Measurements from ENCODE around the gene TMEM209. TPM values are rescaled to one million over a fixed set of nuclear protein-coding genes. Genes with fewer than 3 reads are reported as not detected.

Gene TMEM209
- total RNA-seq, 2 donors from 2014 or later, result 11.9 to 21.5 TPM

GRCh38 chr7:130140551-130141160, 64.5 kb downstream of the TMEM209 start:
- Histone ChIP-seq H3K4me1 (replicated peaks) (peaks cover 4% of the 10 kb centered on the region), H3K4me3 (peak overlapping the region; percentile 46 to 53), H3K9me3 (no peaks in the 10 kb centered on the region), H3K36me3 (no peaks in the 10 kb centered on the region), H3K27me3 (replicated peaks; ENCODE audit: insufficient read depth) (no peaks in the 10 kb centered on the region), H3K27ac (peak overlapping the region; percentile 72 to 75)
- intact Hi-C loops (cut with DNase I), result no loop called here
- WGBS, result 89% methylated on average over 41 of the region's 47 CpGs
- DNase-seq (ENCODE audit: low spot score), result no peak
- TF ChIP-seq POLR2A (IDR thresholded peaks at IDR 0.05) (no peak), POLR2AphosphoS5 (IDR thresholded peaks at IDR 0.05) (no peak), CTCF (IDR thresholded peaks at IDR 0.05) (no peak)

- Histone ChIP-seq H3K27ac (no peak overlapping the region), H3K4me1 (replicated peaks) (peaks cover 4% of the 10 kb centered on the region), H3K36me3 (no peaks in the 10 kb centered on the region), H3K9me3 (no peaks in the 10 kb centered on the region), H3K27me3 (replicated peaks; ENCODE audit: insufficient read depth) (no peaks in the 10 kb centered on the region), H3K4me3 (no peak overlapping the region)
- intact Hi-C loops (cut with DNase I), result no loop called here
- 74% methylated on average over 2 of the region's 2 CpGs for WGBS
- no peak for DNase-seq (ENCODE audit: low spot score)
- TF ChIP-seq CTCF (IDR thresholded peaks at IDR 0.05), result no peak
- TF ChIP-seq POLR2A (IDR thresholded peaks at IDR 0.05), result no peak
- TF ChIP-seq POLR2AphosphoS5 (IDR thresholded peaks at IDR 0.05), result no peak
Measured at GRCh38 chr7:130139193-130139960, 65.8 kb downstream of the TMEM209 start.

- Histone ChIP-seq H3K9me3 (no peaks in the 10 kb centered on the region), H3K27me3 (replicated peaks; ENCODE audit: insufficient read depth) (no peaks in the 10 kb centered on the region), H3K27ac (no peak overlapping the region), H3K4me3 (no peak overlapping the region), H3K36me3 (no peaks in the 10 kb centered on the region), H3K4me1 (replicated peaks) (peaks cover 4% of the 10 kb centered on the region)
- intact Hi-C loops (cut with DNase I), result no loop called here
- WGBS, result 97% methylated on average over 4 of the region's 4 CpGs
- TF ChIP-seq POLR2AphosphoS5 (IDR thresholded peaks at IDR 0.05) (no peak), CTCF (IDR thresholded peaks at IDR 0.05) (no peak), POLR2A (IDR thresholded peaks at IDR 0.05) (no peak)
- no peak for DNase-seq (ENCODE audit: low spot score)
Measured at GRCh38 chr7:130137207-130137606, 68.0 kb downstream of the TMEM209 start.

GRCh38 chr7:130136579-130137167, 68.5 kb downstream of the TMEM209 start:
- H3K27ac ChIP-seq, result no peak overlapping the region
- no peak for DNase-seq (ENCODE audit: low spot score)
- TF ChIP-seq POLR2AphosphoS5 (IDR thresholded peaks at IDR 0.05) (no peak), CTCF (IDR thresholded peaks at IDR 0.05) (no peak), POLR2A (IDR thresholded peaks at IDR 0.05) (no peak)
- no peaks in the 10 kb centered on the region for H3K36me3 ChIP-seq
- H3K9me3 ChIP-seq, result no peaks in the 10 kb centered on the region
- no peak overlapping the region for H3K4me3 ChIP-seq
- no peaks in the 10 kb centered on the region for H3K27me3 ChIP-seq (replicated peaks; ENCODE audit: insufficient read depth)
- intact Hi-C loops (cut with DNase I), result no loop called here
- WGBS, result 90% methylated on average over 1 of the region's 1 CpG
- H3K4me1 ChIP-seq (replicated peaks), result no peaks in the 10 kb centered on the region

Measured in prostate gland (tissue), 2 donors.